Aorta (tissue), 5 donors: ENCODE data around the gene TERT. TPM values are rescaled to one million over a fixed set of nuclear protein-coding genes. Genes with fewer than 3 reads are reported as not detected.

Experiments used
- ATAC-seq: fragments of 200-7000 bp; cut with Tn5 transposase; one replicate; pipeline ENCODE4 v1.9.1; 2022; ENCODE audit warnings: moderate library complexity; ENCODE audit not compliant: low FRiP score
- DNase-seq, 2 donors: peaks; one replicate each; pipeline ENCODE4 v3.0.0-alpha.2; 2020
- H3K27ac ChIP-seq, 2 donors: one replicate each; pipeline ENCODE4 v1.5.1; 2013; ENCODE audit warnings: low read length in 2 of 2, mild to moderate bottlenecking in 2 of 2, moderate library complexity in 2 of 2, control low read depth in 1 of 2, inconsistent platforms in 1 of 2, low read depth in 1 of 2
- H3K27me3 ChIP-seq, 2 donors: one replicate each; pipeline ENCODE4 v1.6.1; 2013; ENCODE audit warnings: control low read depth in 1 of 2, low read length in 1 of 2, mild to moderate bottlenecking in 1 of 2, moderate library complexity in 1 of 2; ENCODE audit not compliant: insufficient read depth in 2 of 2, control insufficient read depth in 1 of 2
- H3K36me3 ChIP-seq, 2 donors: one replicate each; pipeline ENCODE4 v1.6.1; 2013; ENCODE audit warnings: control low read depth in 1 of 2, low read length in 1 of 2, mild to moderate bottlenecking in 1 of 2; ENCODE audit not compliant: insufficient read depth in 2 of 2, control insufficient read depth in 1 of 2
- H3K4me1 ChIP-seq, 2 donors: one replicate each; pipeline ENCODE4 v1.6.1; 2013; ENCODE audit warnings: low read length in 2 of 2, control low read depth in 1 of 2, mild to moderate bottlenecking in 1 of 2, moderate library complexity in 1 of 2; ENCODE audit not compliant: insufficient read depth in 2 of 2, control insufficient read depth in 1 of 2
- H3K4me3 ChIP-seq, 2 donors: one replicate each; pipeline ENCODE4 v1.5.1; 2013; ENCODE audit warnings: low read length in 2 of 2, control low read depth in 1 of 2, mild to moderate bottlenecking in 1 of 2
- H3K9me3 ChIP-seq: one replicate; pipeline ENCODE4 v1.6.1; 2013; ENCODE audit warnings: mild to moderate bottlenecking, low read length; ENCODE audit not compliant: control insufficient read depth
- WGBS, 2 donors: extraction: QIAGEN DNeasy Blood & Tissue Kit; methylation state at CpG; one replicate each; pipeline ENCODE4 v1.1.7; 2013; 5-methylcytosine and 5-hydroxymethylcytosine counted together
- intact Hi-C, 2 donors: fragments of 100-400 bp; cut with DNase I; formaldehyde crosslinking; loops; one replicate each; pipeline versions ENCODE4 v1.14.2 to v1.15.0; 2022
- polyA plus RNA-seq, 2 donors: library from polyadenylated mRNA; stranded (reverse); fragments of 200-250 nt; gene quantifications; one replicate each; pipeline ENCODE4 v1.2.3, GENCODE V29; 2013
- total RNA-seq, 2 donors: library from RNA; stranded (reverse); fragmentation: NEBNext Ultra II Directional; extraction: Animal tissue kit (Norgen Biotek cat#: 25700); gene quantifications; one replicate each; pipeline ENCODE4 v1.2.1, GENCODE V29; 2021
- donor health status: healthy with polysubstance abuse.
- donor health status: Bipolar disorder and iron deficiency.
- donor health status: DM: no; HTN: no; CAD: no.
- donor health status: DM: no; HTN: no; CAD: no.
- donor health status: DM: yes; HTN: yes; CAD: no.

TERT gene
- total and polyA plus RNA-seq, 4 donors, result not detected

DNA sequence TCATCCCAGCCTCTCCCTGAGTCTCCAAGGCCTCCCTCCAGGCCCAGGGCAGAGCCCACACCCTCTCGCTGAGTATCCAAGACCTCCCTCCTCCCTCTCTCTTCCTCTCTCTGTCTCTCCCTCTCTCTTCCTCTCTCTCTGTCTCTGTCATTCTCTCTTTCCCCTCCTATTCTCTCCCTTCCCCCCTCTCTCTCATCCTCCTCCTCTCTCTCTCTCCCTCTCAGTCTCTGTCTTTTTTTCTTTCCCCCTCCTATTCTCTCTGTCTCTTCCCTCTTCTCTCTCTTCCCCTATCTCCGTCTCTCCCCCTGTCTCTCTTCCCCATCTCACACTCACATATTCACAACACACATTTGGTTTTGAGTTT lies 85.4 kb downstream of the TERT start:
- no peak overlapping the region for H3K27ac ChIP-seq
- H3K9me3 ChIP-seq, result no peaks in the 10 kb centered on the region
- H3K27me3 ChIP-seq, result no peaks in the 10 kb centered on the region
- no peaks in the 10 kb centered on the region for H3K36me3 ChIP-seq
- H3K4me1 ChIP-seq, result no peaks in the 10 kb centered on the region
- DNase-seq (no peak), ATAC-seq (no peak)
- WGBS, 2 donors, result 45 to 63% methylated on average over 1 to 2 of the region's 2 CpGs
- no peak overlapping the region for H3K4me3 ChIP-seq
- intact Hi-C loops, result no loop called here

DNA sequence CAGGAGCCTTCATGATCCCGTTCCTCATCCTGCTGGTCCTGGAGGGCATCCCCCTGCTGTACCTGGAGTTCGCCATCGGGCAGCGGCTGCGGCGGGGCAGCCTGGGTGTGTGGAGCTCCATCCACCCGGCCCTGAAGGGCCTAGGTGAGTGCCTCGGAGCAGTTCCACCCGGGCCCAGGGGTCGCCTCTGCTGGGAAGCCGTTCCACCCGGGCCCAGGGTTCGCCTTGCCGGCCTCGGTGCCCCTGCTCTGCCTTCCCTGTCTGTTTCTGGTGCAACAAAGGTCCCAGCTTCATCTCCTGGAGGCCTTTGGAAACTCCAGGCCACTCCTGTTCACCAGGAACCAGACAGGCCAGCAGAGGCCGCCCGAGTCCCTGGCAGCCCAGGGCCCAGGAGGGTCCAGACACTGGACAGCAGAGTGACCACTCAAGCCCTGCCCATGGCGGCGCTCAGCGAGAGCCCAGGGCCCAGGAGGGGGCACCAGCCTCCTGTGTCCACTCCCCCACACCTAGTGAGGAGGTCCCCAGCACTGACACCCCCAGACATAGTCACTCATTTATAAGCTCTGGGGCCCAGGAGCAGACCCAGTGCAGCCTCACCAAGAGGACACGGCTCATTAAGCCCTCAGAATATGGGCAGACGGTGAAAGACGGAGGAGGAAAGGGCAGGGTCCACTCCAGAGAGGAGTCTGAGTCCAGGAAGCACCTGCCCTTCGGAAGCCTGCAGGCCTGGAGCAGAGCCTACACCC lies 86.0 kb downstream of the TERT start:
- Histone ChIP-seq H3K27ac (no peak overlapping the region), H3K36me3 (no peaks in the 10 kb centered on the region), H3K27me3 (no peaks in the 10 kb centered on the region), H3K9me3 (no peaks in the 10 kb centered on the region), H3K4me1 (no peaks in the 10 kb centered on the region), H3K4me3 (no peak overlapping the region)
- peak; percentile 24 for ATAC-seq
- WGBS, 2 donors, result 69% methylated on average over 24 of the region's 24 CpGs
- intact Hi-C loops, result no loop called here
- DNase-seq, result peak in 1 of 2 donors; percentile 39

DNA sequence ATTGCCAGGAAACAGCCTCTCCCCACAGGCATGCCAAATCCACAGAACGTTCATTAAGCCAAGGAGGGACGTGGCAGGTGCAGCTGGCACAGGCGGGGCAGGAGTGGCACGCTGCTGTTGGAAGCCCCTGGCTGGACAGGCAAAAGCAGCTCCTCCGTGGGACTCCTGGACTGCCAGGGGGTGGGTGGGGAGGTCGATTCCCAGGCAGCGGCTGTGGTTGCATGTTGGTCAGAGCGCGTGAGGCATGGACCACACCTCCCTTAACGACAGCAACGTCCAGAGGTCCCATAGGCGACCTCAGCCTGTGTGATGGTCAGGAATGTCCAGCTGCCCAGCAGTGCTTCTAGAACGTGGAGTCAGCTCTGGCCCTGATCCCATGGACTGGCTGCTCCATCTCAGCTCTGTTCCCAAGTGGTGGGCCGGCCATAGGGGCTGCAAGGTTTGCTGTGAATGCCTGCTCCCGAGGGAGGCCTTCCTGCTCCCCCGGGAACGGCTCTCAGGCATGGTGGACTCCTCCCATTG lies 86.6 kb downstream of the TERT start:
- ATAC-seq, result no peak
- Histone ChIP-seq H3K36me3 (no peaks in the 10 kb centered on the region), H3K27ac (no peak overlapping the region), H3K4me1 (no peaks in the 10 kb centered on the region), H3K4me3 (no peak overlapping the region), H3K9me3 (no peaks in the 10 kb centered on the region), H3K27me3 (no peaks in the 10 kb centered on the region)
- 66% methylated on average over 16 to 17 of the region's 17 CpGs for WGBS, 2 donors
- intact Hi-C loops, result no loop called here
- peak in 1 of 2 donors; percentile 17 for DNase-seq

DNA sequence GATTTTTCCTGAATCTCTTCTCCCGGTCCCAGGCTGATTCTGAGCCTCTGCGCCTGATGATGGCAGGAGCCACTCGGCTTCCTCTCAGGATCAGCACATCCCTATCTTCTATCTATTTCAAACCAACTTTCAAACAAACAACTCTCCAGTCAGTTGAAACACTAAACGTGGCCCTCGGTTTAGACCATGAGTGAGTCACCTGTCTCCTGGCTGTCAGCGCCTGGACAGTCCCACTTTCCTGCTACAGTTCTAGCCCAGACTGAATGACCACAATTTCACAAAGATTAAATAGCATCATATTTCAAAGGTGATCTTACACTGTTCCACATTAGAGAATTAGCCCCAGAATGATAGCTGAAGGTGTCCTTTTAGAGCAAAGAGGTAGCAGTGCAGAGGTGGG lies 87.3 kb downstream of the TERT start:
- Histone ChIP-seq H3K4me3 (no peak overlapping the region), H3K27ac (no peak overlapping the region), H3K9me3 (no peaks in the 10 kb centered on the region), H3K27me3 (no peaks in the 10 kb centered on the region), H3K4me1 (no peaks in the 10 kb centered on the region), H3K36me3 (no peaks in the 10 kb centered on the region)
- DNase-seq, result no peak
- ATAC-seq, result no peak
- 62 to 70% methylated on average over 6 of the region's 6 CpGs for WGBS, 2 donors
- intact Hi-C loops, result no loop called here

DNA sequence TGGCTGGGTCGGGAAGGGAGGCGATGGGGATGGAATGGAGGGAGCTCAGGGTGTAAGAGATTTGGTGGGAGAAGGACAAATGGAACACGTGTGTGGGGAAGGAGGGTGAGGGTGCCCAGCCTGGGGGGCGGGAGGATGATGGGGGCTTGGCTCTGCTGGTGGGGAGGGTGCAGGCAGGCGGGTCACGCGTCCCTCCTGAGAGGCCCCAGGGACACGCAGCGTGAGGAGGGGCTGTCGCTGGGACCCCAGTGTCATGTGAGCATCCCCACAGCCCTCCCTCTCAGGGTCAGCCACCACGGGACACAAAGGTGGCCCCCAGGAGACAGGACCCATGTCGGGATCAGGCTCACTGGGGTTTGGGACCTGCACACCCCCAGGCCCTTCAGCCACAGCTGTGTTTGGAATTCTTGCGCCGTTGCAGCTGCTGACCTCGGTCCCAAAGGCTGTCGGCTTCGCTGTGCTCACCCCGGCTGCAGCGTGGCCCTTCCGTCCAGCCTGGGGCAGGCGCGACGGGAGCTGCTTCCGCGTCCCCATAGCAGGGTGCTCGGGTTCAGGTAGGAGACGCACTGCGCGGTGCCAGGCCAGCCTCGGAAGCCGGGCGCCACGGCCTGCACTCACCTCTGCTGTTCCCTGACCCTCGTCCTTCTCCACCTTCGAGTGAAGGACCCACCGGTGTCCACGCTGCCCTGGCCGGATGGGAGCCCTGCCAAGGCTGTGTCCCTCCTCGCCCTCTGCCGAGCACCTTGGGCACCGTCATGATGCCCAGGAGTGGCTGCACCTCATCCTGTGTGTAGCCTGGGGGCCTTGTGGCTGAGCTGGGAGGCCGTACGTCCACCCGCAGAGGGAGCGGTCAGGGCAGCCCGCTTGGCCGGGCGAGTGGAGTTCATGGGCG lies 88.1 kb downstream of the TERT start:
- intact Hi-C loops, result no loop called here
- 70 to 71% methylated on average over 43 to 49 of the region's 49 CpGs for WGBS, 2 donors
- H3K4me1 ChIP-seq, result no peaks in the 10 kb centered on the region

DNA sequence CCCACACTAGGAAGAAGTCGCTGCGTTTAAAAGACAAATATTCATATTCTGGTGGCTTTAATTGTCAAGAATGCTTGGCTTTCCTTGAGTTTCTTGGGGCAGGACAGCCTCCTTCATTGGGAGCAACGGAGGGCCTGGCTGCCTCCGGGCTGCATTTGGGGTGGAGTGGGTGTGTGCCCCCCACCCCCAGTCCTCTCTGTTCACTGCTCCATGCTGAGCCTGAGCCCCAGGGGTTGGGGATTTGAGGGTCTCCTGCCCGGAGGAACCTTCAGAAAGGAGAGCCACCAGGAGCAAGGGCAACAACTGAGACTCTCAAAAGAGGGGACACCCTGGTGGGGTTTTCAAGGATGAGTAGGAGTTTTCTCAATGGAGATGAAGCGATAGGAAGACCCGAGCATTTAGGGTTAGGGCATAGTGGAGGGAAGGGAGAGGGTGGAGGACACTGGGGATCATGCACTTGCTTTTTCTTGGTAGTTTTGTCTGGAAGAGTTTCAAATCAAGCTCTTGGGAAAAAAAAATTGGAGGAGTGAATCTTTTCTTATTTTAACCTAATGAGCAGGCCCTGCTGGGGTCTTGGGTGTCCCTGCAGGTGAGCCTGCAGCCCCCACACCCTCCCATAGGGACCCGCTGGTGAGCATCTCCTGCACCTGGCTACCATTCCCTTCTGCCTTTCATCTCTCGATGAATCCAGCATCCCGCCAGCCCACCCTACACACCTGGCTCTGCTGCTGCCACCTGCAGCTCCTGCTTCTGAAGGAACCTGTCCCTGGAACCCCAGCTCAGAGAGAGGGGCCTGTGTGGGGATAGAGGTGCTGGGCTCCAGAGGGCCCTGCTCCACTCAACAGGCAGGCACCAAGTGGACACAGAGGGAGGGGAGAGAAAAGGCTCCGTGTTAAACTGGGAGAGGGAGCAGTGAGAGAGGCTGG lies 89.3 kb downstream of the TERT start:
- H3K9me3 ChIP-seq, result no peaks in the 10 kb centered on the region
- DNase-seq (peak in 1 of 2 donors; percentile 37), ATAC-seq (no peak)
- no peaks in the 10 kb centered on the region for H3K27me3 ChIP-seq
- 65 to 74% methylated on average over 10 to 11 of the region's 11 CpGs for WGBS, 2 donors
- no peaks in the 10 kb centered on the region for H3K36me3 ChIP-seq
- no peaks in the 10 kb centered on the region for H3K4me1 ChIP-seq
- intact Hi-C loops, result no loop called here
- no peak overlapping the region for H3K27ac ChIP-seq
- no peak overlapping the region for H3K4me3 ChIP-seq

More for the DNA sequence above, 88.1 kb downstream of the TERT start:
- ATAC-seq, result no peak
- Histone ChIP-seq H3K36me3 (no peaks in the 10 kb centered on the region), H3K27ac (no peak overlapping the region), H3K27me3 (no peaks in the 10 kb centered on the region), H3K9me3 (no peaks in the 10 kb centered on the region), H3K4me3 (no peak overlapping the region)
- peak in 1 of 2 donors; percentile 38 for DNase-seq

DNA sequence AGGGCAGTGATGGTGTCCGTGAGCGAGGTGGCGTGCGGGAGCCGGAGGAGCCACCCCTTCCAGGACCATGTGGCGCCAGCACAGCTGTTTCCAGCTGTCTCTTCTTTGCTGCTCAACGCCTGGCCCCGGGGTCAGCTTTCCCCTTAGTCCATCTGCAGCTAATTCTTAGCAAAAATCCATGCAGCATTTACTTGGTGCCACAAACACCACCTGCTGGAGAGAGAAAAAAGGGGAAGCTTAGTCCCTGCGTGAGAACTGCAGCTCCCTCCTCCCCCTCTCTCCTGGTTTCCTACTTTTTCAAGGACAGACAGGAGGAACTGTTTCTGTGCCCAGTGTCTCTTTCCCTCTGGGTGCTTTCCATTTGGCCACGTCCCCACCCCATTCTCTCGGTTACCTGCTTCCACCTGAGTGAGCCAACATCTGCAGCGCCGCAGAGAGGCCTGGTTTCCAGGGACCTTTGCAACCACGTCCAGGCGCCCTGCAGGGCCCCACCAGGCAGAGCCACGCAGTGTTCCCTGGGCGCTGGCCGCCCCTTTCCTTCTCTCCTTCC lies 90.1 kb downstream of the TERT start:
- Histone ChIP-seq H3K27ac (no peak overlapping the region), H3K9me3 (no peaks in the 10 kb centered on the region), H3K36me3 (no peaks in the 10 kb centered on the region), H3K27me3 (no peaks in the 10 kb centered on the region), H3K4me1 (no peaks in the 10 kb centered on the region), H3K4me3 (no peak overlapping the region)
- intact Hi-C loops, result no loop called here
- ATAC-seq (no peak), DNase-seq (peak; percentile 23 to 65)
- 31 to 42% methylated on average over 18 of the region's 18 CpGs for WGBS, 2 donors
